ENCODE measurements around the gene TMEM91. TPM values are rescaled to one million over a fixed set of nuclear protein-coding genes. Genes with fewer than 3 reads are reported as not detected.

TMEM91 gene
- total RNA-seq, 2 donors from 2014 or later: 5.7 to 16.5 TPM

DNA sequence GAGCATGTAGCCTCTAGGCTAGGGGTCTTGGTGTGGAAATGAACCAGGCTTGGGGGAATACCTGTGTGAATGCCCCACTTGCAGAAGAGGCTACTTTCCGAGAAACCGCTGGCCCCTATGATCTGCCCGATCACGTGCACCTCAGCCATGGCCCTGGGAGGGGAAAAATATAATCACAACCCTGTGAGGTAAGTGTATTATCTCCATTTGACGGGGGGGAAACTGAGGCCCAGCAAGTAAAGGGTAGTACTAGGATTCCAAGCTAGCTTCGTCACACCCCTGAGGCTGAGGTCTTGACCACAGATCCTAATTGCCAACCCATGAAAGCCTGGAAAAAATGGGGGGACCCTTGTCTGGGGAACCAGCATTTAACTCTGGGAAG, 13.0 kb upstream of the TMEM91 start:
- Histone ChIP-seq H3K27me3 (ENCODE audit: control insufficient read depth, insufficient read depth, low read length, poor library complexity, severe bottlenecking) (no peaks in the 10 kb centered on the region), H3K27ac (ENCODE audit: low read depth, low read length) (no peak overlapping the region), H3K4me3 (ENCODE audit: low read length) (peak overlapping the region; percentile 90), H3K4me1 (ENCODE audit: control insufficient read depth, insufficient read depth, low read length) (no peaks in the 10 kb centered on the region), H3K9ac (ENCODE audit: extremely low read depth, low read length, poor library complexity, severe bottlenecking) (peak overlapping the region; percentile 96), H3K36me3 (ENCODE audit: control insufficient read depth, insufficient read depth, low read length) (no peaks in the 10 kb centered on the region), H3K9me3 (ENCODE audit: control insufficient read depth, low read length) (no peaks in the 10 kb centered on the region)
- no peak for DNase-seq
- TF ChIP-seq, protein P1, sequence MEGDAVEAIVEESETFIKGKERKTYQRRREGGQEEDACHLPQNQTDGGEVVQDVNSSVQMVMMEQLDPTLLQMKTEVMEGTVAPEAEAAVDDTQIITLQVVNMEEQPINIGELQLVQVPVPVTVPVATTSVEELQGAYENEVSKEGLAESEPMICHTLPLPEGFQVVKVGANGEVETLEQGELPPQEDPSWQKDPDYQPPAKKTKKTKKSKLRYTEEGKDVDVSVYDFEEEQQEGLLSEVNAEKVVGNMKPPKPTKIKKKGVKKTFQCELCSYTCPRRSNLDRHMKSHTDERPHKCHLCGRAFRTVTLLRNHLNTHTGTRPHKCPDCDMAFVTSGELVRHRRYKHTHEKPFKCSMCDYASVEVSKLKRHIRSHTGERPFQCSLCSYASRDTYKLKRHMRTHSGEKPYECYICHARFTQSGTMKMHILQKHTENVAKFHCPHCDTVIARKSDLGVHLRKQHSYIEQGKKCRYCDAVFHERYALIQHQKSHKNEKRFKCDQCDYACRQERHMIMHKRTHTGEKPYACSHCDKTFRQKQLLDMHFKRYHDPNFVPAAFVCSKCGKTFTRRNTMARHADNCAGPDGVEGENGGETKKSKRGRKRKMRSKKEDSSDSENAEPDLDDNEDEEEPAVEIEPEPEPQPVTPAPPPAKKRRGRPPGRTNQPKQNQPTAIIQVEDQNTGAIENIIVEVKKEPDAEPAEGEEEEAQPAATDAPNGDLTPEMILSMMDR (conservative IDR thresholded peaks at IDR 0.05): no peak
- Mint-ChIP-seq H3K27ac (peak overlapping the region; percentile 98), H3K4me3 (peak overlapping the region; percentile 74), H3K27me3 (ENCODE audit: insufficient read depth) (no peaks in the 10 kb centered on the region), H3K36me3 (ENCODE audit: low read depth) (peaks cover 5% of the 10 kb centered on the region), H3K9me3 (no peaks in the 10 kb centered on the region), H3K4me1 (no peaks in the 10 kb centered on the region)
- 63 to 65% methylated on average over 6 of the region's 6 CpGs for WGBS, 2 experiments (ENCODE audit: insufficient coverage in 1 of 2, insufficient read length in 1 of 2)

DNA sequence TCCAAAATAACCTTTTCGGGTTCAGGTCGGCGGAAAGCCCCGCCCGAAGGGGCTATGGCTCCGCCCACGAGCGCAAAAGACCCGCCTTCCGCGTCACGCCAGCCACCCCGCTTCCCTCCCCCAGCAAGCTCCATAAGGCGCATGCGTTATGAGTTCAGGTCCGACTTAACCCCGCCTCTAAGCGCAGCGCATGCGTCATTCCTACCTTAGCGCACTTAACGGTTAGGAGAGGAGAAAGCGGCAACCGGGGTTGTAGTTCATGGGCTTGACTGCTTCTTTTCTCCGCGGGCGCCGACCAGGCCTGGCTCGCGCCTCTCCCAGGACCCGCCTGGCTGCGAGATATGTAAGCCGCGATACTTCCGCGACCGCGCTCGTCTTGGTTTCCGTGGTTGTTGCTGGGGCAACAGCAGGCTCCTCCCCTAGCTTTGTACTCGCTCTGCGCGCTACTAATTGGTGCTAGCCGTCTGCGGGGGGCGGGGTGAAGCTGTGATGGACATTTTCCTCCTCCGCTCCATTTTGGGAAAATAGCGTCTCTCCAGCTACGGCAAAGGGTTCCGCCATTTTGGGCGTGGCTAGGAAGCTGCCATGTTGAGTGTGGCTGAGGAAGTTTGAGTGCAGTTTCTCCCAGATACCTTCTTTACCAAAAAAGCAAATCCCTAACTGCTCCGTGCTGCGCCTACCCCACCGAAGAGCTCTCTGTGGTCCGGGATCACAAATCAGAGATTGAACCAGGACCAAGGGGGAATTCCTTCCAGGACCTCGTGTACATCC, 12.4 kb upstream of the TMEM91 start, which contains the start of gene B9D2:
TSS of gene B9D2 (minus strand) at position 397 of the 771 bp plus-strand sequence. CDS start 630 bp downstream, outside the sequence.
- H3K4me3 ChIP-seq (ENCODE audit: low read length): peak within 1 kb of the TSS; percentile 90
- peak within 1 kb of the TSS; percentile 74 for H3K4me3 Mint-ChIP-seq
- peak within 1 kb of the TSS; percentile 98 for H3K27ac ChIP-seq (ENCODE audit: low read depth, low read length)
- H3K36me3 ChIP-seq (ENCODE audit: control insufficient read depth, insufficient read depth, low read length): no peaks in the 10 kb centered on the region
- H3K9me3 Mint-ChIP-seq: no peaks in the 10 kb centered on the region
- peaks cover 5% of the 10 kb centered on the region for H3K36me3 Mint-ChIP-seq (ENCODE audit: low read depth)
- no peaks in the 10 kb centered on the region for H3K27me3 ChIP-seq (ENCODE audit: control insufficient read depth, insufficient read depth, low read length, poor library complexity, severe bottlenecking)
- no peaks in the 10 kb centered on the region for H3K9me3 ChIP-seq (ENCODE audit: control insufficient read depth, low read length)
- H3K27ac Mint-ChIP-seq: peak within 1 kb of the TSS; percentile 98
- TF ChIP-seq, protein P1 (conservative IDR thresholded peaks at IDR 0.05): no peak
- no peaks in the 10 kb centered on the region for H3K4me1 Mint-ChIP-seq
- peak; percentile 99 for DNase-seq
- WGBS, 2 experiments (ENCODE audit: insufficient coverage in 1 of 2, insufficient read length in 1 of 2): 0% methylated on average over 34 to 56 of the region's 56 CpGs
- H3K9ac ChIP-seq (ENCODE audit: extremely low read depth, low read length, poor library complexity, severe bottlenecking): peak within 1 kb of the TSS; percentile 96
- no peaks in the 10 kb centered on the region for H3K27me3 Mint-ChIP-seq (ENCODE audit: insufficient read depth)
- H3K4me1 ChIP-seq (ENCODE audit: control insufficient read depth, insufficient read depth, low read length): no peaks in the 10 kb centered on the region

DNA sequence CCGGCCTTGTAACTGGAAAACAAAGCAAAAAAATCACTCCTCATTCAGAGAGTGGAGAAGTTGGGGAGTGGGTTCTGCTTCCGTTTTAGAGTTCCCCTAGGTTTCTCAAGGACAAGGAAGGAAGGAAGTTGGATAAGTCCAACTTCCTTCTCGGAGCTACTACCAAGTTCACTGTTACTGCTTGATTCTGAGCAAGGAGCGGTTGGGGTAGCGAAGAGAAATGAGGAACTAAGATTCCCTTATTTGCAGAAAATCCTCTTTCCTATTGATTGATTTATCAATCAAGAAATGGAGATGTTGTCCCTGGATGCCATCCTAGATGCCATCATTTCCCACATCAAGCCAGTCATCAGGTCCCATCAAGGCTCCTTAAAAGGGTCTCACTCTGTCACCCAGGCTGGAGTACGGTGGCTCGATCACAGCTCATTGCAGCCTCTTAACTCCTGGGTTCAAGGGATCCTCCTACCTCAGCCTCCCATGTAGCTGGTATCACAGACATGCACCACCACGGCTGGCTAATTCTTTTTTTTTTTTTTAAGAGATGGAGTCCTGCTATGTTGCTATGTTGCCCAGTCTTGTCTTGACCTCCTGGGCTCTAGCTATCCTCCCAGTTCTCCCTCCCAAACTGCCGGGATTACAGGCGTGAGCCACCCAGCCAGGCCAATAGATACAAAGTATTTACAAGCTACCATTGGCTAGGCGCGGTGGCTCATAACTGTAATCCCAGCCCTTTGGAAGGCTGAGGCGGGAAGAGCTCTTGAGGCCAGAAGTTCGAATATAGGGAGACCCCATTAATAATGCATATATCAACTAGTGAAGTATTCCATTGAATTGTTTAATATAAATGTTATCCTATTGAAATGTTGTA, 11.6 kb upstream of the TMEM91 start:
- H3K9me3 Mint-ChIP-seq: no peaks in the 10 kb centered on the region

More for the DNA sequence above, 11.6 kb upstream of the TMEM91 start:
- peaks cover 6% of the 10 kb centered on the region for H3K36me3 Mint-ChIP-seq (ENCODE audit: low read depth)
- Histone ChIP-seq H3K9me3 (ENCODE audit: control insufficient read depth, low read length) (no peaks in the 10 kb centered on the region), H3K9ac (ENCODE audit: extremely low read depth, low read length, poor library complexity, severe bottlenecking) (peak overlapping the region; percentile 96), H3K27ac (ENCODE audit: low read depth, low read length) (peak overlapping the region; percentile 98), H3K4me3 (ENCODE audit: low read length) (peak overlapping the region; percentile 90), H3K27me3 (ENCODE audit: control insufficient read depth, insufficient read depth, low read length, poor library complexity, severe bottlenecking) (no peaks in the 10 kb centered on the region), H3K4me1 (ENCODE audit: control insufficient read depth, insufficient read depth, low read length) (no peaks in the 10 kb centered on the region), H3K36me3 (ENCODE audit: control insufficient read depth, insufficient read depth, low read length) (no peaks in the 10 kb centered on the region)
- no peaks in the 10 kb centered on the region for H3K27me3 Mint-ChIP-seq (ENCODE audit: insufficient read depth)
- H3K4me1 Mint-ChIP-seq: no peaks in the 10 kb centered on the region
- H3K27ac Mint-ChIP-seq: peak overlapping the region; percentile 98
- DNase-seq: no peak
- TF ChIP-seq, protein P1 (conservative IDR thresholded peaks at IDR 0.05): no peak
- 81 to 90% methylated on average over 11 to 14 of the region's 14 CpGs for WGBS, 2 experiments (ENCODE audit: insufficient coverage in 1 of 2, insufficient read length in 1 of 2)
- peak overlapping the region; percentile 74 for H3K4me3 Mint-ChIP-seq

Data from endodermal cell (in vitro differentiated cells).